AG10803 (cell line): ENCODE data around the gene ADSS2.
"Not testable (repeated sequence)": the region's sequence is repeated elsewhere in the genome, so short reads cannot be mapped to it uniquely, and the experiment has no call there.

Experiments used
- DNase-seq: peaks from one replicate; pipeline ENCODE4 v3.0.0; 2010; ENCODE audit warnings: low read depth
- H3K4me3 ChIP-seq: 2 replicates; pipeline ENCODE4 v1.5.1; 2011; ENCODE audit warnings: mild to moderate bottlenecking, low read length, control low read depth
- TF ChIP-seq, protein P1 (sequence below): conservative IDR thresholded peaks from 2 replicates; pipeline ENCODE4 v1.5.1; 2011; ENCODE audit warnings: mild to moderate bottlenecking, low read length, control low read depth, inconsistent platforms

The ADSS2 gene

DNA sequence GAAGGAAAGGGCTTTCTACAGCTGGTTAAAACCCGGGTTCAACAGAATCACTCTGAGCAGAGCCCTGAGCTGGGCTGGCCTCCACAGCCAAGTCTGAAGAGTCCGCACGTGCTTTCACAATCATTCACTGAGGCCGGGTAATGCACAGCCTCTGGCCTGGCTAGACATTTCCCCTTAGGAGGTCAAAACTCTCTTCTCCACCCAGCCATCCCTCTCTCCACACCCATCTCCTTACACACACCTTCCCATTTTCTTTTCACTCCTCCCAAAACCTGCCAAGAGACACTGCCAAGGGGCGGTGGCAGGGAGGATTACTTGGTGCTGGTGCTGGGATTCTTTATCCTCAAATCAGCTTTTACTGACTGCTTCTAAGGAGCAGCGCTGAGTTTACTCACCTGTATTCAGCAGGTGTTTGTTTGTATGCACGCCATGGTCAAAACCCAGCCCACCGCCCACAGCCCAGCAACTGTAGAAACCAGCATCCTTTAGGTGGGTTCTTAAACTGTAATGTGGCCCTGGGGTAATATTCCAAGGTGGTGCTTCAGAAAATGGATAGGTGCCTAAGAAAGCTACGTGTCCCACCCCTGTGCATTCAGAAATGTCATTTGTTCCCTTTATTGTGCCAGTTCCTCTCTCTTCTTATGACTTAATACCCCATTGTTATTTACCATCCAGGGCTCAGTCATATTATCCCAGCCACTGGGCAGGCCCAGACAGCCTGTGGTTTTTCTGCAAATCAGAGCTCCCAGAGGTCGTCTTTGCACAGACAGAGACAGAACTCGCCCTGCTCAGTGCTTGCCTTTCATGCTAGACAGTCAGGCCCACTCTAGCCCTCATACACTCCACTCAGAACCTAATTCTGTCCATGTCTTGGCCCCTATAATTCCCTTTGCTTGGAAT lies 80.2 kb downstream of the ADSS2 start:
- TF ChIP-seq, protein P1, sequence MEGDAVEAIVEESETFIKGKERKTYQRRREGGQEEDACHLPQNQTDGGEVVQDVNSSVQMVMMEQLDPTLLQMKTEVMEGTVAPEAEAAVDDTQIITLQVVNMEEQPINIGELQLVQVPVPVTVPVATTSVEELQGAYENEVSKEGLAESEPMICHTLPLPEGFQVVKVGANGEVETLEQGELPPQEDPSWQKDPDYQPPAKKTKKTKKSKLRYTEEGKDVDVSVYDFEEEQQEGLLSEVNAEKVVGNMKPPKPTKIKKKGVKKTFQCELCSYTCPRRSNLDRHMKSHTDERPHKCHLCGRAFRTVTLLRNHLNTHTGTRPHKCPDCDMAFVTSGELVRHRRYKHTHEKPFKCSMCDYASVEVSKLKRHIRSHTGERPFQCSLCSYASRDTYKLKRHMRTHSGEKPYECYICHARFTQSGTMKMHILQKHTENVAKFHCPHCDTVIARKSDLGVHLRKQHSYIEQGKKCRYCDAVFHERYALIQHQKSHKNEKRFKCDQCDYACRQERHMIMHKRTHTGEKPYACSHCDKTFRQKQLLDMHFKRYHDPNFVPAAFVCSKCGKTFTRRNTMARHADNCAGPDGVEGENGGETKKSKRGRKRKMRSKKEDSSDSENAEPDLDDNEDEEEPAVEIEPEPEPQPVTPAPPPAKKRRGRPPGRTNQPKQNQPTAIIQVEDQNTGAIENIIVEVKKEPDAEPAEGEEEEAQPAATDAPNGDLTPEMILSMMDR: no peak
- DNase-seq: no peak
- H3K4me3 ChIP-seq: no peak overlapping the region

DNA sequence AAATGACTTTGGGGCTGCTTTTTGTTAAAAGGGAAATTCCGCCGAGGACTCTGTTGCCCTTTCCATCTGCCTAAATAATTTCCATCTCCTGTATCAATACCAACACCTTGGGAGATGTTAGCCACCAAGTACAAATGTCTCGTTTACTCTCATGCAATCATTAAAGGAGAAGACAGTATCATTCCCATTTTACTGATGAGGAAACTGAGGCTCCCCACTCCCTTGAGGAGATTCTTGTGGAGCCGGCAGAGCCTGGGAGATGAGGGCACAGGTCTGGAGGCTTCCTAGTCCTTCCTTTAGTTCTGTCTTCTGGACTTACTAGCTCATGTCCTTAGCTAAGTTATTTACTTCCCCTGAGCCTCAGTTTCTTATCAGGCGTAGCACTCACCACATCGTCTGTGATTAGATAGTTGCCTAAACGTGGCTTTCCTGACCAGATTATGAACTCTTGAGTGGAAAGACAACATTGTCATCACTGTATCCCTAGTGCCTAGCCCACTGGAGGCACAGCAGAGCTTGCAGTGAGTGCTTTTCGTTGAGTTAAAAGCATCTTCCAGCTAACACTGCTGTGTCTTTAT lies 81.6 kb downstream of the ADSS2 start:
- H3K4me3 ChIP-seq: no peak overlapping the region
- TF ChIP-seq, protein P1: no peak
- DNase-seq: no peak

DNA sequence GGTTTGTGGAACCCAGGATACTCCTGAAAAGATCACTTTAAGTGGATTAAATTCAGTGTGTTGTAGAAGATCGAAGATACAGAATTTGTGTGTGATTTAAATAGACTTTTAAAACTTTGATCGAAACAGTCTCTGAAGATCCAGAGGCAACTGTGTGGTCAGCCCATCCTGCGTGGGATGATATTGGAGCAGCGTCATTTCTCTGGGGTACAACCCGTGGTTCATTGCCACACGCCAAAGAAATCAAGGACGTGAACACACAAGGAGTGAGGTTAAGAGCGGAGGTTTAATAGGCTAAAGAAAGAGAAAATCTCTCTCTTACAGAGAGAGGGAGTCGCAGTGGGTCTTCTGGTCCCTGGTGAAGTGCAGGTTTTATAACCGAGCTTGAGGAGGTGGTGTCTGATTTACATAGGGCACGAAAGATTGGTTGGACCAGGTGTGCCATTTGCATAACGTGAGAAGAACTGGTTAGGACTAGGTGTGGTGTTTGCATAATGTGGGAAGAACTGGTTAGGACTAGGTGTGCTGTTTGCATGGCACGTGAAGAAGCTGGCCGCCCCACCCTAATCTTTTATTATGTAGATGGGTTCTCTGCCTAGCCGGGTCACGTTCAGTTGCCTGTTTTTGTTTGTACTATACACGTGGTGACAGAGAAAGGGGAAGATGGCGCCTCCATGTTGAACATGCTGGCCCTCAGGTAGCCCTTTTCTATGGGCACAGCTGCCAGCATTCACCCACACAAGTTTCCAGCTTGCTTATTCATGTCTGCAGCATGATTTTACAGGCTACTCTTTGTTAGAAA lies 82.3 kb downstream of the ADSS2 start:
- no peak for DNase-seq
- TF ChIP-seq, protein P1: no peak
- no peak overlapping the region for H3K4me3 ChIP-seq

DNA sequence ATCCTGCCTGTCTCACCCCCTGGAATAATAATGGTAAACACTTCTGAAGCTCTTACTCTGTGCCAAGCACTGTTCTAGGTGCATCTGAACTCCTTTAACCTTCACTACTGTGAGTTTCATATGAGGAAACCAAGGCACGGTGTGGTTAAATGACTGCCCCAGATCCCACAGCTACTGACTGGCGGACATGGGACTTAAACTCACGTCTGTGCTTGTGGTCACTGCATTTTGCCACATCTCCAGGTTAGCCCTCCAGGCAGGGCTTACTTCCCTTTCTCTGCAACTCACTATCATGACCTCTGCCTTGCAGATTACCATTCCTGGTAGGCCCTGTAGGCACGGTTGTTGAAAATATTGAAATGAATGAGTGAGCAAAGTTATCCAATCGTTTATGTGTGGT lies 83.4 kb downstream of the ADSS2 start:
- TF ChIP-seq, protein P1: no peak
- no peak overlapping the region for H3K4me3 ChIP-seq
- no peak for DNase-seq

DNA sequence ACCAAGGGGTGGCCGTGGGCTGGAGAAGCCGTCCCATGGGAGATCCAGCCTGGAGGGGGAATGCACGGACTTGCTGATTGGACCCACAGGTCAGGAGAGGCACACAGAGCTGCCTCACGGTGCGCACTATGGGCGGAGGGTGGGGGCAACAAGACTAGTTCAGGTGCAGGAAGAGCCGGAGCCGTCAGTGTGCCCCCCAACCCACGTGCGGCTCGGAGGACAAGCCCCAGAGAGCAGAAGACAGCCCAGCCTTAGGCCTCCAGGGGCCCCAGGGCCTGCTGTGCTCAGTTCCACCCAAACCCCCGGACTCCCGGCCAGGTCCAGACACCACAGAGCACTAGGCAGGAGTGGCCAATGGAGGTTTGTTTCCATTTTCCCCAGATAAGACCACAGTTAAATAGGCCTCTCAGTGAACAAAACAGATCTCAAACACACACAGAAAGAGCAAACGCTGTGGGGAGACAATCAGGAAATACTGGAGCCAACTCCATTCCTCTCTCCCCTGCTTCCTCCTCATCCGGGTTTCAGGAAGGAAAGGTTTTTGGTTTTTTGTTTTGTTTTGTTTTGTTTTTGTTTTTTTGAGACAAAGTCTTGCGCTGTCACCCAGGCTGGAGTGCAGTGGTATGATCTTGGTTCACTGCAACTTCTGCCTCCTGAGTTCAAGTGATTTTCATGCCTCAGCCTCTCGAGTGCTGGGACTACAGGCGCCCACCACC lies 84.2 kb downstream of the ADSS2 start:
- TF ChIP-seq, protein P1: no peak
- no peak for DNase-seq
- no peak overlapping the region for H3K4me3 ChIP-seq

DNA sequence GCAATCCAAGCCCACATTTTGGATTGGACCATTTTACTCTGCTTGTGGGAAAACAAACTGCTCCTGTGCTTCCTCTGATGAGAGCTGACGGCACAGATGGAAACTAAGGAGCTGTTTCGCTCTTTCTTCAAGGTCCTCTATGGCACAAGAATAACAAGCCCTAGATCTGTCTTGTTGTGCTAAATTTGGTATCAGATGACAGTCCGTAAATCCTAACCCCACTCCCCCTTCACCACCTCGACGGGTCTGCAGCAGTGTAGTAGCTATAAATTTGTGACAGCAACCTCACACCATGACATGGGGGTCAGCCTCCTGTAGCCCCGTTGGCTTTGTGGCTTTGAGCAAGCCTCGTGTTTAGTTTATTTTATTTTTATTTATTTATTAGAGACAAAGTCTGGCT lies 85.9 kb downstream of the ADSS2 start:
- no peak overlapping the region for H3K4me3 ChIP-seq
- DNase-seq: no peak
- TF ChIP-seq, protein P1: no peak

DNA sequence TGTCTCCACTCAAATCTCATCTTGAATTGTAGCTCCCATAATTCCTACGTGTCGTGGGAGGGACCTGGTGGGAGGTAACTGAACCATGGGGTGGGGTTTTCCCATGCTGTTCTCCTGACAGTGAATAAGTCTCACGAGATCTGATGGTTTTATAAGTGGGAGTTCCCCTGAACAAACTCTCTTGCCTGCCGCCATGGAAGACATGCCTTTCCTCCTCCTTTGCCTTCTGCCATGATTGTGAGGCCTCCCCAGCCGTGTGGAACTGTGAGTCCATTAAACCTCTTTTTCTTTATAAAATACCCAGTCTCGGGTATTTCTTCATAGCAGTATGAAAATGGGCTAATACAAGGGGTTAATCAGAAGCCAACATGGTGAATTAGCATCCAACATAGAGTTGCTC lies 86.4 kb downstream of the ADSS2 start:
- H3K4me3 ChIP-seq, DNase-seq: not testable (repeated sequence)
